MCF 10A (cell line): ENCODE results near the gene CCNY. TPM values are rescaled to one million over a fixed set of nuclear protein-coding genes. Genes with fewer than 3 reads are reported as not detected.

Source experiments
- BruUV-seq: library from RNA; stranded (reverse); fragments of 400-500 nt; replicated peaks from 2 replicates; lab custom pipeline; 2021; lab: Mats Ljungman, UMichigan
- CTCF ChIA-PET: fragments of 300-600 bp; sonication (Branson Sonifier 250); formaldehyde crosslinking; extraction: SDS; loops from one replicate; lab custom pipeline; 2021; ENCODE audit warnings: antibody characterized with exemption, inconsistent platforms; lab: Yijun Ruan, JAX
- POLR2A ChIA-PET: fragments of 300-600, 350-650 bp; sonication (Branson Sonifier 250); formaldehyde crosslinking; extraction: SDS; loops from one replicate; lab custom pipeline; 2020; ENCODE audit warnings: antibody characterized with exemption, inconsistent platforms; lab: Yijun Ruan, JAX
- DNase-seq: peaks from one replicate; pipeline ENCODE4 v3.0.0-alpha.2; 2018; ENCODE audit not compliant: unreplicated experiment
- H3K27ac Mint-ChIP-seq: one replicate; pipeline ENCODE4 v1.8.0; 2022; ENCODE audit warnings: mild to moderate bottlenecking, low read depth, mixed read lengths; ENCODE audit not compliant: unreplicated experiment
- H3K27me3 Mint-ChIP-seq: one replicate; pipeline ENCODE4 v1.8.0; 2022; ENCODE audit warnings: mixed read lengths; ENCODE audit not compliant: insufficient read depth, unreplicated experiment
- H3K36me3 Mint-ChIP-seq: one replicate; pipeline ENCODE4 v1.8.0; 2022; ENCODE audit warnings: mild to moderate bottlenecking, moderate library complexity, mixed read lengths; ENCODE audit not compliant: insufficient read depth, unreplicated experiment
- H3K4me1 Mint-ChIP-seq: one replicate; pipeline ENCODE4 v1.8.0; 2022; ENCODE audit warnings: mixed read lengths; ENCODE audit not compliant: insufficient read depth, unreplicated experiment
- H3K4me3 Mint-ChIP-seq: one replicate; pipeline ENCODE4 v1.8.0; 2022; ENCODE audit warnings: mild to moderate bottlenecking, moderate library complexity, mixed read lengths; ENCODE audit not compliant: unreplicated experiment
- H3K9me3 Mint-ChIP-seq: one replicate; pipeline ENCODE4 v1.8.0; 2022; ENCODE audit warnings: mixed read lengths; ENCODE audit not compliant: unreplicated experiment
- intact Hi-C: fragments of 100-400 bp; cut with micrococcal nuclease; formaldehyde crosslinking; loops from 2 replicates; pipeline ENCODE4 v1.14.1; 2022
- total RNA-seq: library from RNA; stranded (reverse); gene quantifications from 2 replicates; pipeline ENCODE4 v1.2.3, GENCODE V29; 2022
- TF ChIP-seq, protein P1 (sequence below): fragments of 200-600 bp; IDR thresholded peaks from one replicate; pipeline ENCODE4 v1.8.0; 2022; ENCODE audit warnings: antibody characterized with exemption, mild to moderate bottlenecking; ENCODE audit not compliant: unreplicated experiment

Gene CCNY
- total RNA-seq, 1 experiment from 2014 or later, result 68.9 TPM

DNA sequence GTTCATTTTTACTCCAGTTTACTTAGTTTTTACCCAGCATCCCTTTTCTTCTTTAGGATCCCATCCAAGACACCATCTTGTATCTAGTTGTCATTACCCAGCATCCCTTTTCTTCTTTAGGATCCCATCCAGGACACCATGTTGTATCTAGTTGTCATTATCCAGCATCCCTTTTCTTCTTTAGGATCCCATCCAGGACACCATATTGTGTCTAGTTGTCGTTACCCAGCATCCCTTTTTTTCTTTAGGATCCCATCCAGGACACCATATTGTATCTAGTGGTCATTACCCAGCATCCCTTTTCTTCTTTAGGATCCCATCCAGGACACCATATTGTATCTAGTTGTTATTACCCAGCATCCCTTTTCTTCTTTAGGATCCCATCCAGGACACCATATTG lies 205.4 kb downstream of the CCNY start:
- BruUV-seq, result no TSS peak
- no peak for DNase-seq
- TF ChIP-seq, protein P1, sequence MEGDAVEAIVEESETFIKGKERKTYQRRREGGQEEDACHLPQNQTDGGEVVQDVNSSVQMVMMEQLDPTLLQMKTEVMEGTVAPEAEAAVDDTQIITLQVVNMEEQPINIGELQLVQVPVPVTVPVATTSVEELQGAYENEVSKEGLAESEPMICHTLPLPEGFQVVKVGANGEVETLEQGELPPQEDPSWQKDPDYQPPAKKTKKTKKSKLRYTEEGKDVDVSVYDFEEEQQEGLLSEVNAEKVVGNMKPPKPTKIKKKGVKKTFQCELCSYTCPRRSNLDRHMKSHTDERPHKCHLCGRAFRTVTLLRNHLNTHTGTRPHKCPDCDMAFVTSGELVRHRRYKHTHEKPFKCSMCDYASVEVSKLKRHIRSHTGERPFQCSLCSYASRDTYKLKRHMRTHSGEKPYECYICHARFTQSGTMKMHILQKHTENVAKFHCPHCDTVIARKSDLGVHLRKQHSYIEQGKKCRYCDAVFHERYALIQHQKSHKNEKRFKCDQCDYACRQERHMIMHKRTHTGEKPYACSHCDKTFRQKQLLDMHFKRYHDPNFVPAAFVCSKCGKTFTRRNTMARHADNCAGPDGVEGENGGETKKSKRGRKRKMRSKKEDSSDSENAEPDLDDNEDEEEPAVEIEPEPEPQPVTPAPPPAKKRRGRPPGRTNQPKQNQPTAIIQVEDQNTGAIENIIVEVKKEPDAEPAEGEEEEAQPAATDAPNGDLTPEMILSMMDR, result no peak
- Mint-ChIP-seq H3K4me3 (no peak overlapping the region), H3K36me3 (peaks cover 10% of the 10 kb centered on the region), H3K9me3 (peaks cover under 1% of the 10 kb centered on the region), H3K27ac (no peak overlapping the region), H3K27me3 (no peaks in the 10 kb centered on the region), H3K4me1 (peaks cover 22% of the 10 kb centered on the region)
- CTCF ChIA-PET, result no interaction called here
- POLR2A ChIA-PET, result no interaction called here
- intact Hi-C loops, result loop anchor here (10.0 kb wide), 1 partner anchor 87 kb away; no protein-coding TSS in a partner anchor

DNA sequence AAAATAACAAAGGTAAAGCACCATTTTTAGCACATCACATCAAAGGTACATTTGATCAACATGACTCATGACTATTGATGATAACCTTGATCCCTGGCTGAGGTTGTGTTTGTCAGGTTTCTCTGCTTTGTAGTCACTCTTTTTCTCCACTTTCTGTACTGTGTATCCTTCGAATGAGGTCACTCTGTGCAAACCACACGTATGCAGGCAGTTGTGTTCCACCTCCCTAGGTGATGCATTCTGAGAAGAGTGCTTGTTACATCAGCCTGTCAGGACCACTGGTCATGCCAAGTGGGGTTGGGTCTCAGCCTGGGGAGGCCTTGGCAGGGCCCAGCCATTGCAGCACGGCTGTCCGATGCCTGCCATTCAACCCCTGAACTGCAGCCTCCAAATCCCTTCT lies 206.0 kb downstream of the CCNY start:
- Mint-ChIP-seq H3K4me1 (peaks cover 27% of the 10 kb centered on the region), H3K9me3 (no peaks in the 10 kb centered on the region), H3K4me3 (no peak overlapping the region), H3K27ac (no peak overlapping the region), H3K27me3 (no peaks in the 10 kb centered on the region), H3K36me3 (peaks cover 5% of the 10 kb centered on the region)
- TF ChIP-seq, protein P1, result no peak
- intact Hi-C loops, result loop anchor here (10.0 kb wide), 1 partner anchor 88 kb away; no protein-coding TSS in a partner anchor
- DNase-seq, result no peak
- BruUV-seq, result no TSS peak
- ChIA-PET POLR2A (no interaction called here), CTCF (no interaction called here)

DNA sequence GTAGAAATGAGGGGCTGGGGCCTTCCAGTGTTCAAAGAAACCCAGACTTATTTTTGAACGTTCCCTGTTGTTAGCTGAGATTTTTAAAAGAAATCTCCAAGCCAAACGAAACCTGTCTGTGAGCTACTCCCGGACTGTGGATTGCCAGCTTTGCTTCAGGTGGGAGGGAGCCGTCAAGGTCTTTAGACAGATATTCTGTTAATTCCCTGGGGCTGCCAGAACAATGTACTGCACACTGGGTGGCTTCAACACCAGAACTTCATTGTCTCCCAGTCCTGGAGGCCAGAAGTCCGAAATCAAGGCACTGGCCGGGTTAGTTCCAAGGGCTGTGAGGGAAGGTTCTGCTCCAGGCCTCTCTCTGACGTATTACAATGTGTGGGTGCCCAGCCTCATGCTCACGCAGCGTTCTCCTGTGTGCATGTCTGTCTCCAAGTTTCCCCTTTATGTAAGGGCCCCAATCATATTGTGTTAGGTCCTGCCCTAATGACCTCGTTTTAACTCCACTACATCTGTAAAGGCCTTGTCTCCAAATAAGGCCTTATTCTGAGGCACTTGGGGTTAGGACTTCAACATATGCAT lies 208.9 kb downstream of the CCNY start:
- Mint-ChIP-seq H3K4me1 (peaks cover 31% of the 10 kb centered on the region), H3K4me3 (peak overlapping the region; percentile 46), H3K36me3 (peaks cover 5% of the 10 kb centered on the region), H3K27me3 (no peaks in the 10 kb centered on the region), H3K27ac (peak overlapping the region; percentile 90), H3K9me3 (no peaks in the 10 kb centered on the region)
- no peak for DNase-seq
- intact Hi-C loops, result loop anchor here (5.0 to 10.0 kb wide), 2 partner anchors 90 to 308 kb away; no protein-coding TSS in a partner anchor
- ChIA-PET CTCF (interaction anchor here (0.8 to 2.1 kb wide), 2 partner anchors 17 to 53 kb away, joined by 3 to 8 read pairs; no protein-coding TSS in a partner anchor), POLR2A (interaction anchor here (1.2 to 2.1 kb wide), 3 partner anchors 12 to 238 kb away, joined by 3 to 10 read pairs (median 3); no protein-coding TSS in a partner anchor)
- TF ChIP-seq, protein P1, result no peak
- no TSS peak for BruUV-seq

DNA sequence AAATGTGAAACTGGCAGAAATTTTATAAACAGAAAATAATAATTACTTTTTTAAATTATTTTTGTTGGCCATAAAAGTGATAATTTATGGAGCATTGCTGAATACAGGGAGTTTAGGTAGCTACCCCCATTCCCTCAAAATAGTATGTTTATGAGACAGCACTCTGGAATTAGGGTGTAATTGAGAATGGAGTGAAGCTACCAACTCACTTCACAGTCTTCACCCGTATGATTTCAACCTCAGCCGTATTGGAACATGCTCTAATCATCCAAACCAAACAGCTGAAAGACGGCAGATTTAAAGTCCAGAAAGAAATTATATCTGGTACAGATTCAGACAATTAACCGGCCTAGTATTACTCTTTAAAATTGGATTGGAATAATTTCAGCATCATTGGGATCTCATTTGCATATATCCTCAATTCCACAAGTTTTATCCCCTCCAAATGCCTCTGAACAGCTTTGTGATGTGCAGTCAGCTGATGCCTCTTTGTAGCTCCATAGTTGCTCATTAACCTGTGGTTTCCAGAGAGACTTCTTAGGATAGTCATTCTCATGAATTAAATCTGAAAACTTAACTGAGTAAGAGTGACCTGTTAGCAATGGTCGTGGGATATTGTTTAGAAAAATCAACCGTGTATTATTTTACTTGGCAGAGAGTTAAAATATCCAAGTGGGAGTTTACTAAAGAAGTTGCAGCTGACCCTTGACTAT lies 209.7 kb downstream of the CCNY start:
- Mint-ChIP-seq H3K9me3 (no peaks in the 10 kb centered on the region), H3K36me3 (peaks cover 14% of the 10 kb centered on the region), H3K4me3 (peak overlapping the region; percentile 50), H3K27ac (peak overlapping the region; percentile 90), H3K27me3 (no peaks in the 10 kb centered on the region), H3K4me1 (peaks cover 25% of the 10 kb centered on the region)
- ChIA-PET POLR2A (interaction anchor here (0.6 to 2.4 kb wide), 15 partner anchors 11 to 239 kb away, joined by 3 to 10 read pairs (median 5); no protein-coding TSS in a partner anchor), CTCF (interaction anchor here (0.7 to 2.1 kb wide), 13 partner anchors 15 to 1234 kb away, joined by 3 to 10 read pairs (median 3); no protein-coding TSS in a partner anchor)
- peak; percentile 19 for DNase-seq
- BruUV-seq, result no TSS peak
- TF ChIP-seq, protein P1, result no peak
- intact Hi-C loops, result loop anchor here (1.0 to 10.0 kb wide), 4 partner anchors 91 to 309 kb away; no protein-coding TSS in a partner anchor
